ENCODE data around the gene NEK5. TPM values are rescaled to one million over a fixed set of nuclear protein-coding genes. Genes with fewer than 3 reads are reported as not detected.

NEK5 gene
- total and polyA plus RNA-seq, 2 of the 8 experiments (the other 6 are each of a cell fraction or from before 2014, with no cell fraction given) = 0.12 to 0.35 TPM

- ChIA-PET POLR2A (ENCODE audit: partially characterized antibody) (interaction anchor here (0.7 to 1.0 kb wide), 3 partner anchors 8 to 580 kb away, joined by 4 read pairs; partner anchors contain the start of gene CNMD), CTCF (ENCODE audit: partially characterized antibody) (interaction anchor here (0.8 to 2.2 kb wide), 5 partner anchors 15 to 292 kb away, joined by 3 to 8 read pairs (median 5); no protein-coding TSS in a partner anchor)
- H4K91ac ChIP-seq (replicated peaks; ENCODE audit: insufficient read length, low read length) = no peak within 1 kb of the TSS
- H4K20me1 ChIP-seq (replicated peaks in 1 of 2; ENCODE audit: control insufficient read depth in 1 of 2, insufficient read depth in 2 of 2, low read length in 2 of 2) = no peaks in the 10 kb centered on the region
- no peak within 1 kb of the TSS for H3K14ac ChIP-seq (ENCODE audit: insufficient read length)
- peak within 1 kb of the TSS; percentile 71 to 80 for H3K4me2 ChIP-seq (ENCODE audit: insufficient read depth in 1 of 2, low read depth in 2 of 2, low read length in 2 of 2)
- H2BK5ac ChIP-seq (ENCODE audit: low read depth, low read length) = no peak within 1 kb of the TSS
- H3K56ac ChIP-seq (replicated peaks; ENCODE audit: insufficient read length, low read depth, low read length) = no peak within 1 kb of the TSS
- peak within 1 kb of the TSS; percentile 69 to 91 (median 77) for H3K4me3 ChIP-seq (ENCODE audit: extremely low read depth in 1 of 4, insufficient read depth in 2 of 4, low read depth in 3 of 4, low read length in 4 of 4)
- H3K79me2 ChIP-seq (ENCODE audit: control insufficient read depth in 1 of 2, insufficient read depth in 2 of 2, low read length in 2 of 2) = no peaks in the 10 kb centered on the region
- peak within 1 kb of the TSS; percentile 3; the same call in 1 of the 2 replicates for H3K18ac ChIP-seq (ENCODE audit: extremely low read depth, low read length)
- H3K23ac ChIP-seq (ENCODE audit: insufficient read length) = no peak within 1 kb of the TSS
- peak within 1 kb of the TSS; percentile 86 for H2AFZ ChIP-seq (ENCODE audit: low read length)
- peak within 1 kb of the TSS; percentile 72 for H4K8ac ChIP-seq (ENCODE audit: extremely low read depth, insufficient read depth, low read length)
- peaks cover 2 to 4% (median 2%) of the 10 kb centered on the region in 4 experiments; a peak in 4 of 7 replicates for H3K4me1 ChIP-seq (replicated peaks in 1 of 4; ENCODE audit: control insufficient read depth in 3 of 4, insufficient read depth in 4 of 4, low read length in 3 of 4)
- DNase-seq (ENCODE audit: low read depth in 1 of 2, low spot score in 2 of 2) (peak; percentile 23 to 86), FAIRE-seq (peak; percentile 24)
- no peak within 1 kb of the TSS for H3K27ac ChIP-seq (ENCODE audit: low read depth, low read length)
- peak within 1 kb of the TSS; percentile 4 for H4K5ac ChIP-seq (ENCODE audit: insufficient read length, low read depth, low read length)
- peak within 1 kb of the TSS; percentile 43; the same call in 1 of the 2 replicates for H2AK5ac ChIP-seq (ENCODE audit: low read depth, low read length)
- no peak within 1 kb of the TSS for H2BK120ac ChIP-seq (replicated peaks; ENCODE audit: low read depth, low read length)
- no peaks in the 10 kb centered on the region for H3K79me1 ChIP-seq (ENCODE audit: low read depth, low read length)
- peak within 1 kb of the TSS; percentile 70; the same call in 1 of the 2 replicates for H2BK12ac ChIP-seq (ENCODE audit: low read depth, low read length)
- H3K4ac ChIP-seq (replicated peaks; ENCODE audit: insufficient read length, low read depth, low read length) = no peak within 1 kb of the TSS
- peak within 1 kb of the TSS; percentile 34; the same call in 1 of the 2 replicates for H2BK20ac ChIP-seq (ENCODE audit: low read length)
- no peak within 1 kb of the TSS for H2BK15ac ChIP-seq (ENCODE audit: low read length)
- no peaks in the 10 kb centered on the region for H3K36me3 ChIP-seq (ENCODE audit: control insufficient read depth in 2 of 4, insufficient read depth in 4 of 4, low read length in 3 of 4)
- H3K9me3 ChIP-seq (ENCODE audit: insufficient read depth in 2 of 2, low read depth in 1 of 2, low read length in 1 of 2) = peaks cover 0 to 4% of the 10 kb centered on the region in 2 experiments; a peak in 1 of 4 replicates
- H3K9ac ChIP-seq (replicated peaks in 1 of 4; ENCODE audit: extremely low read depth in 1 of 4, low read depth in 3 of 4, low read length in 3 of 4) = peak within 1 kb of the TSS; percentile 49 to 84 (median 61); a peak in 6 of 7 replicates
- WGBS, 2 experiments (ENCODE audit: extremely low coverage in 1 of 2, insufficient coverage in 1 of 2, insufficient read length in 1 of 2, insufficient replicate concordance in 2 of 2, low coverage in 1 of 2, low lambda C conversion rate in 2 of 2, missing lambda C conversion rate in 1 of 2) = 7% methylated on average over 63 of the region's 74 CpGs; no CpG with 5 or more reads in 1 of the 2 experiments
- no peaks in the 10 kb centered on the region; the same call in 1 of the 2 replicates for H3K23me2 ChIP-seq (ENCODE audit: low read depth, low read length)
- H3K27me3 ChIP-seq (replicated peaks in 1 of 4; ENCODE audit: control insufficient read depth in 3 of 4, extremely low read depth in 1 of 4, insufficient read depth in 3 of 4, low read length in 3 of 4) = peaks cover 2 to 8% (median 7%) of the 10 kb centered on the region in 4 experiments
- no peak for TF ChIP-seq SAP30 (IDR thresholded peaks at IDR 0.05; ENCODE audit: insufficient read depth, insufficient replicate concordance, low read length)
- peak in 1 of 2 experiments; percentile 36; a peak in 1 of 3 replicates for TF ChIP-seq POLR2A (IDR thresholded peaks at IDR 0.05; ENCODE audit: control extremely low read depth in 1 of 2, low read depth in 2 of 2, low read length in 2 of 2)
Measured at GRCh38 chr13:52159159-52159982, 30.5 kb upstream of the NEK5 start, which contains the start of gene NEK3. NEK3 (minus strand) TSS chr13:52159597; CDS start chr13:52156191, 3,406 bp downstream.

Data from H1 (cell line).